OCI-LY1 (cell line): ENCODE measurements around the gene MXI1.

Source experiments
- H2AFZ ChIP-seq: fragments of 200-600 bp; sonication (generic), shearing (Covaris generic); 2 replicates; pipeline ENCODE4 v1.6.0; 2014; ENCODE audit warnings: antibody characterized with exemption, mild to moderate bottlenecking, low read length
- H3F3A ChIP-seq: fragments of 200-600 bp; sonication (generic), shearing (Covaris generic); 2 replicates; pipeline ENCODE4 v1.6.0; 2014; ENCODE audit warnings: mild to moderate bottlenecking, antibody characterized with exemption, low read length, moderate library complexity; ENCODE audit not compliant: insufficient read depth
- H3K27ac ChIP-seq: fragments of 200-600 bp; sonication (generic); 2 replicates; pipeline ENCODE4 v1.5.1; 2014; ENCODE audit warnings: low read length, mixed run types, mild to moderate bottlenecking, low read depth; ENCODE audit not compliant: poor library complexity, severe bottlenecking
- H3K27me3 ChIP-seq: fragments of 200-600 bp; sonication (generic); 2 replicates; pipeline ENCODE4 v1.6.0; 2014; ENCODE audit warnings: antibody characterized with exemption, mild to moderate bottlenecking, low read length, moderate library complexity; ENCODE audit not compliant: insufficient read depth
- H3K36me3 ChIP-seq: fragments of 200-600 bp; sonication (generic); 2 replicates; pipeline ENCODE4 v1.6.1; 2014; ENCODE audit warnings: mild to moderate bottlenecking, antibody characterized with exemption, low read length, moderate library complexity, mixed read lengths; ENCODE audit not compliant: insufficient read depth
- H3K4me1 ChIP-seq: fragments of 200-600 bp; sonication (generic); 2 replicates; pipeline ENCODE4 v1.5.1; 2014; ENCODE audit warnings: mild to moderate bottlenecking, low read length, moderate library complexity; ENCODE audit not compliant: insufficient read depth, severe bottlenecking
- H3K4me2 ChIP-seq: fragments of 200-600 bp; sonication (generic), shearing (Covaris generic); 2 replicates; pipeline ENCODE4 v1.6.1; 2014; ENCODE audit warnings: low read length
- H3K4me3 ChIP-seq: fragments of 200-600 bp; sonication (generic); 2 replicates; pipeline ENCODE4 v1.5.1; 2014; ENCODE audit warnings: low read length, low read depth, mild to moderate bottlenecking, mixed read lengths; ENCODE audit not compliant: poor library complexity, severe bottlenecking
- H3K79me2 ChIP-seq: fragments of 200-600 bp; shearing (Covaris generic); 2 replicates; pipeline ENCODE4 v1.6.1; 2016; ENCODE audit warnings: mixed run types, low read length, mixed read lengths; ENCODE audit not compliant: insufficient read depth
- H3K9ac ChIP-seq: fragments of 200-600 bp; sonication (generic), shearing (Covaris generic); 2 replicates; pipeline ENCODE4 v1.6.1; 2014; ENCODE audit warnings: mild to moderate bottlenecking, low read length, mixed read lengths
- H3K9me2 ChIP-seq: fragments of 200-600 bp; sonication (generic), shearing (Covaris generic); 2 replicates; pipeline ENCODE4 v1.6.1; 2014; ENCODE audit warnings: low read depth, mild to moderate bottlenecking, low read length, mixed read lengths
- H3K9me3 ChIP-seq: fragments of 200-600 bp; shearing (Covaris generic); 2 replicates; pipeline ENCODE4 v1.6.1; 2014; ENCODE audit warnings: low read length, mixed read lengths
- H4K20me1 ChIP-seq: fragments of 200-600 bp; sonication (generic), shearing (Covaris generic); 2 replicates; pipeline ENCODE4 v1.6.0; 2016; ENCODE audit warnings: mild to moderate bottlenecking, low read length; ENCODE audit not compliant: insufficient read depth
- CTCF ChIP-seq: fragments of 200-600 bp; sonication (generic), shearing (Covaris generic); IDR thresholded peaks from 2 replicates; pipeline ENCODE4 v1.5.1; 2017; ENCODE audit warnings: mild to moderate bottlenecking, antibody characterized with exemption, low read length, moderate library complexity, mixed read lengths
- EZH2 ChIP-seq: fragments of 200-600 bp; sonication (generic), shearing (Covaris generic); IDR thresholded peaks from 2 replicates; pipeline ENCODE4 v1.8.0; 2017; ENCODE audit warnings: borderline replicate concordance, mixed run types, mild to moderate bottlenecking, antibody characterized with exemption, low read length, moderate library complexity, mixed read lengths

MXI1 gene

GRCh38 chr10:110312206-110312605 is 104.8 kb downstream of the MXI1 start:
- no peaks in the 10 kb centered on the region for H3K9me2 ChIP-seq
- no peak overlapping the region for H2AFZ ChIP-seq

GRCh38 chr10:110313674-110314073 is 106.3 kb downstream of the MXI1 start:
- no peaks in the 10 kb centered on the region for H3K36me3 ChIP-seq
- no peaks in the 10 kb centered on the region for H3K27me3 ChIP-seq
- no peaks in the 10 kb centered on the region for H3K9me3 ChIP-seq
- no peaks in the 10 kb centered on the region for H3K9me2 ChIP-seq
- no peaks in the 10 kb centered on the region for H3F3A ChIP-seq
- H3K9ac ChIP-seq, result no peak overlapping the region
- no peak overlapping the region for H3K4me3 ChIP-seq
- TF ChIP-seq EZH2, result no peak
- TF ChIP-seq CTCF, result no peak
- H3K4me1 ChIP-seq, result peaks cover 23% of the 10 kb centered on the region
- no peaks in the 10 kb centered on the region for H4K20me1 ChIP-seq
- no peaks in the 10 kb centered on the region for H3K79me2 ChIP-seq
- H3K4me2 ChIP-seq, result no peak overlapping the region
- no peak overlapping the region for H3K27ac ChIP-seq
- no peak overlapping the region for H2AFZ ChIP-seq

More at GRCh38 chr10:110312206-110312605, 104.8 kb downstream of the MXI1 start:
- H3K4me3 ChIP-seq, result no peak overlapping the region
- no peaks in the 10 kb centered on the region for H3K79me2 ChIP-seq
- peaks cover 12% of the 10 kb centered on the region for H3K4me1 ChIP-seq
- no peak for TF ChIP-seq CTCF
- no peaks in the 10 kb centered on the region for H4K20me1 ChIP-seq
- H3K4me2 ChIP-seq, result no peak overlapping the region
- no peaks in the 10 kb centered on the region for H3K9me3 ChIP-seq
- no peaks in the 10 kb centered on the region for H3K27me3 ChIP-seq
- no peaks in the 10 kb centered on the region for H3K36me3 ChIP-seq
- no peak overlapping the region for H3K9ac ChIP-seq
- H3F3A ChIP-seq, result no peaks in the 10 kb centered on the region
- H3K27ac ChIP-seq, result no peak overlapping the region

- no peaks in the 10 kb centered on the region for H3K27me3 ChIP-seq
- no peaks in the 10 kb centered on the region for H3K9me2 ChIP-seq
- H3K79me2 ChIP-seq, result no peaks in the 10 kb centered on the region
- no peak overlapping the region for H3K4me3 ChIP-seq
- TF ChIP-seq CTCF (no peak), EZH2 (no peak)
- H2AFZ ChIP-seq, result peak overlapping the region; percentile 78
- no peak overlapping the region for H3K27ac ChIP-seq
- peak overlapping the region; percentile 37; the same call in 1 of the 2 replicates for H3K4me2 ChIP-seq
- no peaks in the 10 kb centered on the region for H3F3A ChIP-seq
- H3K9ac ChIP-seq, result peak overlapping the region; percentile 3; the same call in 1 of the 2 replicates
- no peaks in the 10 kb centered on the region; the same call in 1 of the 2 replicates for H3K36me3 ChIP-seq
- H3K4me1 ChIP-seq, result peaks cover 12% of the 10 kb centered on the region
- H3K9me3 ChIP-seq, result no peaks in the 10 kb centered on the region
- no peaks in the 10 kb centered on the region for H4K20me1 ChIP-seq
These were observed 110.8 kb downstream of the MXI1 start for GRCh38 chr10:110317866-110318850.
